Left renal pelvis (tissue), 4 donors: ENCODE measurements around the gene CYP4F2. TPM values are rescaled to one million over a fixed set of nuclear protein-coding genes. Genes with fewer than 3 reads are reported as not detected.
A peak's percentile ranks its signal among the peaks of the same experiment; 100 is the strongest.
"Not testable (repeated sequence)": the region's sequence is repeated elsewhere in the genome, so short reads cannot be mapped to it uniquely, and the experiment has no call there.

Source experiments
- DNase-seq, 4 donors: peaks; one replicate each; pipeline ENCODE4 v3.0.0-alpha.2; 2013; ENCODE audit warnings: low read depth in 4 of 4, low spot score in 3 of 4
- polyA plus RNA-seq, 4 donors: library from polyadenylated mRNA; unstranded; fragments of 120-200 nt; gene quantifications; one replicate each; pipeline ENCODE4 v1.2.1, GENCODE V29; 2013; ENCODE audit not compliant: insufficient read length in 4 of 4

Gene CYP4F2
- polyA plus RNA-seq, 4 donors, result 0.24 to 0.32 (median 0.27) TPM; not detected in 1

GRCh38 chr19:15902254-15902653 is 4.4 kb upstream of the CYP4F2 start:
- DNase-seq, result no peak

- no peak for DNase-seq
Measured at GRCh38 chr19:15900504-15900903, 2.6 kb upstream of the CYP4F2 start.

- DNase-seq, result not testable (repeated sequence)
Measured at GRCh38 chr19:15900032-15900431, 2.2 kb upstream of the CYP4F2 start.

GRCh38 chr19:15899561-15899960 is 1.7 kb upstream of the CYP4F2 start:
- not testable (repeated sequence) for DNase-seq

GRCh38 chr19:15897026-15897737 is 692 bp downstream of the CYP4F2 start:
- no peak for DNase-seq

- DNase-seq, result no peak
Measured at GRCh38 chr19:15895876-15896430, 1.9 kb downstream of the CYP4F2 start.

GRCh38 chr19:15894359-15894758 is 3.5 kb downstream of the CYP4F2 start:
- DNase-seq, result no peak

- DNase-seq, result no peak
Measured at GRCh38 chr19:15893477-15893876, 4.4 kb downstream of the CYP4F2 start.

- DNase-seq, result no peak
Measured at GRCh38 chr19:15892012-15892411, 5.9 kb downstream of the CYP4F2 start.

GRCh38 chr19:15891434-15891833 is 6.4 kb downstream of the CYP4F2 start:
- no peak for DNase-seq

- not testable (repeated sequence) for DNase-seq
Measured at GRCh38 chr19:15889339-15889738, 8.5 kb downstream of the CYP4F2 start.

GRCh38 chr19:15885919-15886318 is 12.0 kb downstream of the CYP4F2 start:
- no peak for DNase-seq

GRCh38 chr19:15885167-15885566 is 12.7 kb downstream of the CYP4F2 start:
- no peak for DNase-seq

- not testable (repeated sequence) for DNase-seq
Measured at GRCh38 chr19:15883329-15883728, 14.5 kb downstream of the CYP4F2 start.

- no peak for DNase-seq
Measured at GRCh38 chr19:15874821-15875474, 22.9 kb downstream of the CYP4F2 start.

- DNase-seq, result not testable (repeated sequence)
Measured at GRCh38 chr19:15873771-15874170, 24.1 kb downstream of the CYP4F2 start.

GRCh38 chr19:15871570-15871969 is 26.3 kb downstream of the CYP4F2 start:
- DNase-seq, result no peak

- no peak for DNase-seq
Measured at GRCh38 chr19:15869873-15870272, 28.0 kb downstream of the CYP4F2 start.

- peak in 2 of 4 donors; percentile 2 for DNase-seq
Measured at GRCh38 chr19:15869109-15869555, 28.7 kb downstream of the CYP4F2 start.

- DNase-seq, result no peak
Measured at GRCh38 chr19:15866636-15867035, 31.2 kb downstream of the CYP4F2 start.

GRCh38 chr19:15864824-15865223 is 33.0 kb downstream of the CYP4F2 start:
- DNase-seq, result no peak

GRCh38 chr19:15863272-15863671 is 34.6 kb downstream of the CYP4F2 start:
- no peak for DNase-seq
